ENCODE results near the gene WIF1.

DNA sequence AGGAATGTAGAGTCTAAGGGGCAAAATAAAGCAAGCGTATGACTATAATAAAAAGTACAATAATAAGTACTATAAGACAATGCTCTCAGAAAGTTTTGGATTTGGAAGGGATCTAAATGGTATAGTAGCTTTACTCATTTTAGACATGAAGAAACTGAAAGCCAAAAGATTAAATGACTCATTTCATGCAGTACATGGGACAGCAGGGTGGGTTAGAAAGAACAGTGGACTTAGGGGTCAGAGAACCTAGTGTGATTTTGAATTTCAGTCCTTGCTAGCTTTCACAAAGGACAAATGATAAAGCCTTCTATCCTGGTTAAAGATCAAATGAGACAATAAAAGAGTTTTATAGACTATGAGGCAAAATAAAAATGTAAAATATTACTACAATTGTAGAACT is 41.5 kb upstream of the WIF1 start:
- TF ChIP-seq, protein P1, sequence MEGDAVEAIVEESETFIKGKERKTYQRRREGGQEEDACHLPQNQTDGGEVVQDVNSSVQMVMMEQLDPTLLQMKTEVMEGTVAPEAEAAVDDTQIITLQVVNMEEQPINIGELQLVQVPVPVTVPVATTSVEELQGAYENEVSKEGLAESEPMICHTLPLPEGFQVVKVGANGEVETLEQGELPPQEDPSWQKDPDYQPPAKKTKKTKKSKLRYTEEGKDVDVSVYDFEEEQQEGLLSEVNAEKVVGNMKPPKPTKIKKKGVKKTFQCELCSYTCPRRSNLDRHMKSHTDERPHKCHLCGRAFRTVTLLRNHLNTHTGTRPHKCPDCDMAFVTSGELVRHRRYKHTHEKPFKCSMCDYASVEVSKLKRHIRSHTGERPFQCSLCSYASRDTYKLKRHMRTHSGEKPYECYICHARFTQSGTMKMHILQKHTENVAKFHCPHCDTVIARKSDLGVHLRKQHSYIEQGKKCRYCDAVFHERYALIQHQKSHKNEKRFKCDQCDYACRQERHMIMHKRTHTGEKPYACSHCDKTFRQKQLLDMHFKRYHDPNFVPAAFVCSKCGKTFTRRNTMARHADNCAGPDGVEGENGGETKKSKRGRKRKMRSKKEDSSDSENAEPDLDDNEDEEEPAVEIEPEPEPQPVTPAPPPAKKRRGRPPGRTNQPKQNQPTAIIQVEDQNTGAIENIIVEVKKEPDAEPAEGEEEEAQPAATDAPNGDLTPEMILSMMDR (conservative IDR thresholded peaks at IDR 0.05 in 1 of 2, IDR thresholded peaks at IDR 0.05 in 1 of 2; ENCODE audit: low read depth in 1 of 2, low read length in 2 of 2): no peak
- no peak for TF ChIP-seq EZH2 (IDR thresholded peaks at IDR 0.05; ENCODE audit: low read length, missing control alignments)

All from fibroblast of lung (primary cell).